GM23248 (cell line): ENCODE results near the gene ZNF776. TPM values are rescaled to one million over a fixed set of nuclear protein-coding genes. Genes with fewer than 3 reads are reported as not detected.

ENCODE experiments used
- DNase-seq: peaks from one replicate; pipeline ENCODE4 v3.0.0-alpha.2; 2015
- H2AFZ ChIP-seq: fragments of 200-600 bp; sonication (generic); 2 replicates; pipeline ENCODE4 v1.6.1; 2016; ENCODE audit warnings: antibody characterized with exemption
- H3F3A ChIP-seq: fragments of 200-600 bp; sonication (generic); 2 replicates; pipeline ENCODE4 v1.6.1; 2016; ENCODE audit warnings: mild to moderate bottlenecking, antibody characterized with exemption, mixed run types; ENCODE audit not compliant: insufficient read depth
- H3K27ac ChIP-seq: fragments of 200-600 bp; sonication (generic); 2 replicates; pipeline ENCODE4 v1.5.1; 2016; ENCODE audit warnings: mild to moderate bottlenecking
- H3K27me3 ChIP-seq: fragments of 200-600 bp; sonication (generic); replicated peaks from 2 replicates; pipeline ENCODE4 v1.6.1; 2016; ENCODE audit warnings: mild to moderate bottlenecking; ENCODE audit not compliant: insufficient read depth
- H3K36me3 ChIP-seq: fragments of 200-600 bp; sonication (generic); 2 replicates; pipeline ENCODE4 v1.6.1; 2016; ENCODE audit warnings: low read depth, mild to moderate bottlenecking
- H3K4me1 ChIP-seq: fragments of 200-600 bp; sonication (generic); 2 replicates; pipeline ENCODE4 v1.6.1; 2016; ENCODE audit warnings: mild to moderate bottlenecking; ENCODE audit not compliant: insufficient read depth
- H3K4me2 ChIP-seq: fragments of 200-600 bp; sonication (generic); one replicate; pipeline ENCODE4 v1.6.1; 2016; ENCODE audit warnings: mild to moderate bottlenecking; ENCODE audit not compliant: unreplicated experiment
- H3K4me3 ChIP-seq: fragments of 200-600 bp; sonication (generic); 2 replicates; pipeline ENCODE4 v1.5.1; 2016; ENCODE audit warnings: mild to moderate bottlenecking
- H3K79me2 ChIP-seq: fragments of 200-600 bp; sonication (generic); 2 replicates; pipeline ENCODE4 v1.6.1; 2016; ENCODE audit warnings: mild to moderate bottlenecking; ENCODE audit not compliant: insufficient read depth
- H3K9ac ChIP-seq: fragments of 200-600 bp; sonication (generic); 2 replicates; pipeline ENCODE4 v1.6.1; 2016; ENCODE audit warnings: mild to moderate bottlenecking
- H3K9me2 ChIP-seq: fragments of 200-600 bp; sonication (generic); 2 replicates; pipeline ENCODE4 v1.6.1; 2016; ENCODE audit warnings: mixed run types, mild to moderate bottlenecking, moderate library complexity; ENCODE audit not compliant: insufficient read depth
- H3K9me3 ChIP-seq: fragments of 200-600 bp; sonication (generic); one replicate; pipeline ENCODE4 v1.6.1; 2017; ENCODE audit warnings: low read depth
- H4K20me1 ChIP-seq: fragments of 200-600 bp; sonication (generic); 2 replicates; pipeline ENCODE4 v1.6.0; 2016; ENCODE audit not compliant: insufficient read depth
- EZH2 ChIP-seq: fragments of 200-600 bp; sonication (generic); IDR thresholded peaks from 2 replicates; pipeline ENCODE4 v1.6.1; 2018; ENCODE audit warnings: antibody characterized with exemption, mild to moderate bottlenecking; ENCODE audit not compliant: insufficient read depth, poor library complexity, severe bottlenecking
- EZH2phosphoT487 ChIP-seq: fragments of 200-600 bp; sonication (generic); IDR thresholded peaks from 2 replicates; pipeline ENCODE4 v1.6.1; 2018; ENCODE audit warnings: antibody characterized with exemption, moderate library complexity, mild to moderate bottlenecking, low read depth; ENCODE audit not compliant: insufficient read depth
- WGBS, 2 experiments: methylation state at CpG; one replicate each; pipeline ENCODE4 v1.1.6; 2015 to 2017; ENCODE audit warnings: low lambda C conversion rate in 2 of 2, low coverage in 1 of 2; ENCODE audit errors: missing lambda C conversion rate in 2 of 2; 5-methylcytosine and 5-hydroxymethylcytosine counted together
- in situ Hi-C: fragments of 300-500 bp; cut with MboI; formaldehyde crosslinking; loops from 2 replicates; pipeline ENCODE4 v1.15.0; 2020
- polyA plus RNA-seq: library from polyadenylated mRNA; unstranded; fragments of >200 nt; fragmentation: Nextera tagmentation; extraction: Ambion mirVana; gene quantifications from 2 replicates; pipeline ENCODE4 v1.2.1, GENCODE V29; 2016
- total RNA-seq: library from RNA; depleted of rRNA; stranded (reverse); fragments of >200 nt; shearing (Covaris generic); gene quantifications from 2 replicates; pipeline ENCODE4 v1.2.3, GENCODE V29; 2014

Gene ZNF776
- total and polyA plus RNA-seq, 2 experiments from 2014 or later: 3.9 to 6.7 TPM

DNA sequence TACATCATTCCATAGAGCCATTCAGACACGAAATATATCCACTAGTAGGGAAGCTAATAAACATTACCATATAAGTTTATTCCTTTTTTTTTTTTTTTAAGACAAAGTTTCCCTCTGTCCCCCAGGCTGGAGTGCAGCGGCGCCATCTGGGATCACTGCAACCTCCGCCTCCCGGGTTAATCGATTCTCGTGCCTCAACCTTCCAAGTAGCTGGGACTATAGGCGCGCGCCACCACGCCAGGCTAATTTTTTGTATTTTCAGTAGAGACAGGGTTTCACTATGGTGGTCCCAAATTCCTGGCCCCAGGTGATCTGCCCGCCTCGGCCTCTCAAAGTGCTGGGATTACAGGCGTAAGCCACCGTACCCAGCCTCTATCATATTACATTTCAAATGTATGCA, 37.0 kb upstream of the ZNF776 start:
- TF ChIP-seq EZH2phosphoT487 (no peak), EZH2 (no peak)
- peak overlapping the region; percentile 89 for H3K9ac ChIP-seq
- H3K79me2 ChIP-seq: peaks cover 38% of the 10 kb centered on the region
- in situ Hi-C loops: no loop called here
- no peaks in the 10 kb centered on the region for H3K9me3 ChIP-seq
- H3K4me1 ChIP-seq: peaks cover 10% of the 10 kb centered on the region; the same call in 1 of the 2 replicates
- H3K27me3 ChIP-seq: no peaks in the 10 kb centered on the region
- no peaks in the 10 kb centered on the region for H3K9me2 ChIP-seq
- peak overlapping the region; percentile 85 for H3K4me3 ChIP-seq
- H3K36me3 ChIP-seq: no peaks in the 10 kb centered on the region
- DNase-seq: no peak
- H3K4me2 ChIP-seq: peak overlapping the region; percentile 78
- peak overlapping the region; percentile 92 for H2AFZ ChIP-seq
- peaks cover 8% of the 10 kb centered on the region; the same call in 1 of the 2 replicates for H3F3A ChIP-seq
- WGBS, 2 experiments: 64 to 70% methylated on average over 15 of the region's 15 CpGs
- no peaks in the 10 kb centered on the region for H4K20me1 ChIP-seq
- H3K27ac ChIP-seq: peak overlapping the region; percentile 55; the same call in 1 of the 2 replicates

DNA sequence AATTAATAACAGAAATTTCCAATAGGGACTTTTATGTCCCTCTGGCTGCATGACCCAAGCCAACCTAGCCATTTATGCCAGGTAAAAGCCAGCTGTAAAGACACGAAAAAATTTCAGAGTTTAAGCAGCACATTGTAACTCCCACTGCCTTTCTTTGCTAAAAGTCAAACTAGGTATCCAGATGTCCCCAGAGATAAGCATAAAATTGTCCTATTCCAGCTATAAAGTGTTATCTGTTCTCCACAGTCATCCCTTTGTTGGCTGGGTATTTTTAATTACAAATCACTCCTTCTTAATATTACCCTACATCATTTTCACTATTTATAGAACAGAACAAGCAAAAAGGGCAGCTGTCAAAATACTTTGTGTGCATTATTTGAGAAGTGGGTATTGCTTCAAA, 34.4 kb upstream of the ZNF776 start:
- DNase-seq: no peak
- peaks cover 9% of the 10 kb centered on the region; the same call in 1 of the 2 replicates for H3F3A ChIP-seq
- H3K4me2 ChIP-seq: no peak overlapping the region
- H3K27ac ChIP-seq: no peak overlapping the region
- peaks cover 10% of the 10 kb centered on the region; the same call in 1 of the 2 replicates for H3K4me1 ChIP-seq
- no peaks in the 10 kb centered on the region for H3K9me3 ChIP-seq
- no peaks in the 10 kb centered on the region for H3K27me3 ChIP-seq
- H2AFZ ChIP-seq: no peak overlapping the region
- WGBS, 2 experiments: 28 to 62% methylated on average over 1 of the region's 1 CpG
- no peaks in the 10 kb centered on the region for H3K36me3 ChIP-seq
- H3K9ac ChIP-seq: no peak overlapping the region
- no peaks in the 10 kb centered on the region for H3K9me2 ChIP-seq
- peaks cover 12% of the 10 kb centered on the region for H3K79me2 ChIP-seq
- in situ Hi-C loops: no loop called here
- no peak overlapping the region for H3K4me3 ChIP-seq
- TF ChIP-seq EZH2phosphoT487: no peak
- TF ChIP-seq EZH2: no peak
- H4K20me1 ChIP-seq: no peaks in the 10 kb centered on the region

DNA sequence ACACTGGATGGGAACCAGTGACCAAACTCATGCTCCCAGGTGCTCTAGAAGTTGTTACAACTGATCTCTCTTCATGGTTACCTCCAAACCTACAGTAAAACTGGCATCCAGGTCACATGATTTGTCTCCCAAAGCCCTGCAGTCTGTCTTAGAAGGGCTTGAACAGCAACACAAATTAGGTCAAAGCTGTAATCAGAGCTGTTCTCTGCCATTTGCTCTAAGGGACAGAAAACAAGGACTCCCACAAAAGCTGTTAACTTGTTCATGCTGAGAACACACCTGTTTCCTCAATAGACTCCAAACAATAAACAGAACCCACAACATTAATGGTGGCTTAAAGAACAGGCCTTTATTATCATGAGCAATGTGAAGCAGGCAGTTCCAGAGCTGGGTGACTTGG, 27.2 kb upstream of the ZNF776 start:
- Histone ChIP-seq H4K20me1 (no peaks in the 10 kb centered on the region), H2AFZ (no peak overlapping the region), H3K4me3 (no peak overlapping the region), H3F3A (0 out of 2 replicates have a peak, but pooled peaks cover 6% of the 10 kb centered on the region), H3K9me2 (no peaks in the 10 kb centered on the region), H3K9ac (no peak overlapping the region), H3K27ac (no peak overlapping the region), H3K9me3 (no peaks in the 10 kb centered on the region), H3K27me3 (no peaks in the 10 kb centered on the region), H3K4me1 (no peaks in the 10 kb centered on the region), H3K4me2 (no peak overlapping the region), H3K79me2 (peaks cover 12% of the 10 kb centered on the region), H3K36me3 (peaks cover 23% of the 10 kb centered on the region)
- TF ChIP-seq EZH2 (no peak), EZH2phosphoT487 (no peak)
- in situ Hi-C loops: no loop called here
- no peak for DNase-seq

DNA sequence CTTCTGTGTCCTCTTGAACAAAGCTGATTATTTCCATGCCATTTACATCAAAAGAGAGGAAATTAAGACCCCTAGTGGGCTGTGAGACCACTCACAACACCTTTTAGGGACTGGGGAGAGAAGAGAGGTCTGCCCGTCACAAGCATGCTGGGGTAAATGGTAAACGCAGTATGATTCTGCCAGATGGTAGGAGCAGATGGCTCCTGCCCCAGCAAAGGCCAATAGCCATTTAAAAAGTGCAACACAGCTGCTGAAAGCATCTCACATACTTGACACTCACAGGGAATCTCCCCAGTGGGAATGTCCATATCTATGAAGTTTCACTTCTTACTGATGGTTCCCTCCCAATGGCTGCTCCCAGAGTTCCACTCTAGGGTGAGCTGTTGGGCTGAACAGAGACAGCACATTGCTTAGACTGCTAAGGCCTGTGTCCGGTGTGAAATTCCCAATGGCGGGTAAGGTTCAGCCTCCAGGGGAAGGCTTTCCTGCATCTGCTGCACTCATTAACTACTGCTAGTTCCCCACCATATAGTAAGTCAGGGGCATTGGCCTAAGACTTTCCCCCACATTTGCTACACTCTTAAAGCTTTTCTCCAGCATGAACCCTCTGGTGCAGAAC, 26.6 kb upstream of the ZNF776 start:
- Histone ChIP-seq H2AFZ (no peak overlapping the region), H3K79me2 (peaks cover 18% of the 10 kb centered on the region), H3K36me3 (peaks cover 23% of the 10 kb centered on the region), H3F3A (0 out of 2 replicates have a peak, but pooled peaks cover 6% of the 10 kb centered on the region), H3K27me3 (no peaks in the 10 kb centered on the region), H3K4me2 (no peak overlapping the region), H3K4me3 (no peak overlapping the region), H3K4me1 (no peaks in the 10 kb centered on the region), H3K27ac (no peak overlapping the region), H4K20me1 (no peaks in the 10 kb centered on the region), H3K9me2 (no peaks in the 10 kb centered on the region), H3K9me3 (no peaks in the 10 kb centered on the region), H3K9ac (no peak overlapping the region)
- in situ Hi-C loops: no loop called here
- no peak for DNase-seq
- WGBS, 2 experiments: 73 to 84% methylated on average over 4 of the region's 4 CpGs
- no peak for TF ChIP-seq EZH2
- TF ChIP-seq EZH2phosphoT487: no peak
